DMS114 treated with DMSO at 0.1 percent for 48 hours (cell line): ENCODE results near the gene GRHL3.

Experiments used
- DNase-seq: peaks from one replicate; lab custom pipeline; 2025; ENCODE audit not compliant: unreplicated experiment; lab: John Stamatoyannopoulos, UW

The GRHL3 gene

DNA sequence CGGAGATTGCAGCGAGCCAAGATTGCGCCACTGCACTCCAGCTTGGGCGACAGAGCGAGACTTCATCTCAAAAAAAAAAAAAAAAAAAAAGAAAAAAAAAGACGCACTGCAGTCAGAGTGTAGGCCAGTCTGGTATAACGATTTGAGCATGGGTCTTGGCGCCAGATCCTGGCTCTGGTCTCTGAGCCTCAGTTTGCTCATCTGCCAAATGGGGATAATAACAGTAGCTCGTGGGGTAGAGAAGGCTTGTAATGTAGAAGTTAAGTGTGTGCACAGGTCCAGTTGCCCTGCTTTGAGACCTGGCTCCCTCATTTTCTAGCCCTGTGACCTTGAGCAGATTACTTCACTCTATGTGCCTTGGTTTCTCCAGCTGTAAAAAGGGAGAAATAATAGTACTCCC is 26.3 kb upstream of the GRHL3 start:
- no peak for DNase-seq

DNA sequence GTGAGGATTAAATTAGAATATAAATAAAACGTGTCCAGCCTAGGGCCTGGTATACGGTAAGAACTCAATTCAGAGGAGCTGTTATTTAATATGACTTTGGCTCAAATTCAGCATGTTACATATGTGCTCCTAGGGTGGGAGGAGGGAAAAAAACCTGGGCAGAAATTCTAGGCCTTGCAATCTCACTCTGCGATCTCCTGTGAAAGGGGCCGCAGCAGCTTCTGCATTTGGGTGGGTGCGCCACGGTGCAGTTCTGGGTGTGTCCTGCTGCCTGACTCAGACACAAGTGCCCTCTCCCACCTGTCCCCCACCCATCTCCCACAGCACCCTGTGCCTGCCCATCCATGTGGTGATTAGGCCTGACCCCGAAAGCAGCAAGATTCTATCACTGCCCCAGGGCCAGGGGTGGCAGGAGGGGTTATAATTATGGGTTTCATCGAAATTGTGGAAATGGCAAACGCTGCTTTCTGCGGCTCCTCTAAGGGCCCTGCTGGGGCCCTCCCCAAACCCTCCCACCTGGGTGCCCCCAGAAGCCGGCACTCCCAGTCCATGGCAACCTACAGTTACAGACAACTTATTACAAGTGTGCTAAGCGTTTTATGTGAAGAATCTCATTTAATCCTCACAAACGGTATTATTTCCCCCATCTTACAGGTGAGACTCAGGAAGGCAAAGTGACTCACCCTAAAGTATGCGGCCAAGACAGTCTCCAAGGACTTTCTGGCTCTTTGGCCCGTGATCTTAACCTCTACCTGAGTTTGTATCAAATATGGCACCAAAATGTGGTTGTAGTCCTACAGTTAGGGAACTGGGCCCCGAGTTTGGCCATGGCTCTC is 25.5 kb upstream of the GRHL3 start:
- DNase-seq, result no peak

DNA sequence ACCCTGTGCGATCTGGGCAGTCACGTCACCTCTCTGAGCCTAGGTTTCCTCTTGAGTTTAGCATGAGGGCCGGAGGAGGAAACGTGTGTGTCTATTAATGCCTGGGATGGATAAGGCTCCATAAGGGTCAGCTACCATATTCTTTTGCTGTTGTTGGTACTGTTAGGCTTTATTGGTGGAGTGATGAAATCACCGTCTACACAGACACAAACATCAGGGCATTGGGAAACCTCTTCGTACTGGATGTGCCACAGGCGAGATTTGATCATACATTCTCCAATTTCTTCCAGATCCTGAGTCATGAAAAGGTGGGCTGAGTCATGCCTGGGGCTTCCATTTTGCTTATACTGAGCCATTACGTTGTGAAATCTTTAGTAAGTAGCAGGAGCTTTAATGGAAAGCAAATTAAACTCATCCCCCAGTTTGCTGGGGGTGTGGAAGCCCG is 24.9 kb upstream of the GRHL3 start:
- DNase-seq, result no peak

DNA sequence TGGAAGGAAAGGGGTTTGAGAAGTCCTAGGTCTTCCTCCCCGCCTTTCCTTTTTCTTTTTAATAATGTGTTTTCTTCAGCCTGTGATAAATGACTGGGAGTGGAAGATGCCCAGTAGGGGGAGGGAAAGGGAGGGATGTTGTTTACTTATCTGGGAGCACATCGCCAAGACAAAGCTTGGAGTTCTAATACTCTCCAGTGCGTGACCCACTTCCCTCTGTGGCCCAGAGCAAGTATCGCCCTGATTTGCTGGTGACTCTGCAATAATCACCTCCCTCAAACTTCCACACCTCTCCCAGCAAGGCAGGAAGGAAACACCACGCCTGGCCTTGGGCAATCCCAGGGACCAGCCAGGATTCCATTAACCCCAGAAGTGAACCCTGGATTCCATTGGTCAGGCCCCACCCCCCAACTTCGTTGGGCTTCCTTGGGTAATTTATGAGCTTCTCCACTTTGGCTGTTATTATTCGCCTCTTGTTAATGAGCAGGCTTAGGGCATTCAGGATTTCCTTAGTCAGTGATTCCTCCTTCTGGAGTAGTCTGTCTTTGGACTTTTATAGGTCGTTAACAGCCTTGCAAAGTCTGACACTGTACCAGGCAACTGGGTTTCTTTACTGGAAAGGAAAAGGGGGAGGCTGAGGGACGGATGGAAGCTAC is 24.3 kb upstream of the GRHL3 start:
- no peak for DNase-seq

DNA sequence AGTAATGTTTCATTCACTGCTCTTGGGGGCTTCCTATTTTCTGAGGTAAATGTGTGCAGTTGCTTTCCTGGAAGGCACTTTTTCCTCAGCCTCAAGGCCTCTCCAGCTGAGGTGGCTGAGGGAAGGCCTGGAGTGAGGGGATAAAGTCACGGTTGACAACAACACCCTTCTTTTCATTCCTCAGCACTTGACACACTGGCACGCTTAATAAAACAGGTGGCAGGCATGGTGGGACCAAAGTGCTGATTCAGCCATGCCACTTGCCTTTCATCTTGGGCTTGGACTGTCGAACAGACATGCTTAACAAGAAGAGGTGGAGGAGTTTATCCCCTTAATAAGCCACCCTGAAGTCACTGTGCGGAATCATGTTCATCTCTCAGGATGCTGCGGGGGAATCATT is 23.6 kb upstream of the GRHL3 start:
- no peak for DNase-seq

DNA sequence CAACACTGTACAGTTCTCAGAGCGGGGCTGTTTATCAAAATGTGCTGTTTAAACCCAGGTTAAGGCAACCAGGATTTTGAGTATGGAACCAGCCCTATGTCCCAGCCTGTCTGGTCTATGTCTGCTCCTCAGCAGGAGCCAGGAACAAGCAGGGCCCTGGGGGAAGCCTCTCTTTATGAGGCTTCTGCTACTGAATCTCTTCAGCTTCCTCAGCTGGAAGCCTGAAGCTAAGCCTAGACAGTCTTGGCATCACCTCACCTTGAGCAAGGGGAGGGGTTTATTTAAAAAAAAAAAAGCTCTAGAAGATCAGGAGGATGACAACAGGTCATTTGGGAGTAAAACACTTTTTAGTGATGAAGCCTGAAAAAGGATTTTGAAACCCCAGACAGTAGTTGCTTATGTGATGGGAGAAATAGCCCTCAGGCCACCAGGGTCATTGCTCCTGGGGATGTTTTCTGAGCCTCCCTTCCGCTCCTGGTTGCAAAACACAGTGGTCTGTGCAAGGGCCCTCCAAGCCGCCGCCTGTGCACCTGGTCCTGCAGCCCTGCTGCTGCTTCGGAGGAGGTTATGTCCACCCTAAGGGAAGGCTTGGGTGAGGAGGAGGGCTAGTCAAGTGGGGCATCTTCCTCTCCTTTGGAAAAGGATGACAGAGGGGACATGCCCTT is 21.8 kb upstream of the GRHL3 start:
- no peak for DNase-seq

DNA sequence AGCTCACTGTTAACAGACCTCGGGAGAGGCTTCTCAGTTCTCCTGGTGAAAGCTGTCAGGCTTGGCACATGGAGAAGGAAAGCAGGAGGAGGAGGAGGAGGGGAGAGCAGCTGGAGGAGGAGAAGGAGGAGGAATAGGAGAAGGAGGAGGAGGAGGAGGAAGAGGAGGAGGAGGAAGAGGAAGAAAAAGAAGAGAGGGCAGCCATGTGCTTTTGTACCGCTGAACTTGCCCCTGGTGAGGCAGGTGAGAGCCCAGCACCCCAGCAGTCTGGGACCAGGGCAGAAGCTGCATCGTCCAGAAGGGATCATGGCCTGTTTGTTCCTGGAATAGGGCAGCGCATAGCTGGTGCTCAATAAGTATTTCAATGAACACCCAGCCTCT is 21.3 kb upstream of the GRHL3 start:
- no peak for DNase-seq

DNA sequence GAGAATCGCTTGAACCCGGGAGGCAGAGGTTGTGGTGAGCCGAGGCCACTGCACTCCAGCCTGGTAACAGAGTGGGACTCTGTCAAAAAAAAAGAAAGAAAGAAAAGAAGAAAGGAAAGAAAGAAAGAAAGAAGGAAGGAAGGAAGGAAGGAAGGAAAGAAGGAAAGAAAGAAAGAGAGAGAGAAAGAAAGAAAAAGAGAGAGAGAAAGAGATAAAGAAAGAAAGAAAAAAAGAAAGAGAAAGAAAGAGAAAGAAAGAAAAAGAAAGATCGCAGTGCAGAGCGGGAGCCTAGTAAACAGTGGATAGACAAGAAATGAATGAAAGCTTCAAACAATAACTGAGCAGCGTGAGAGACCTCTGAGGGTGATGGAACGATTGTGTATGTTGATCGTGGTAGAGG is 20.6 kb upstream of the GRHL3 start:
- DNase-seq, result no peak

DNA sequence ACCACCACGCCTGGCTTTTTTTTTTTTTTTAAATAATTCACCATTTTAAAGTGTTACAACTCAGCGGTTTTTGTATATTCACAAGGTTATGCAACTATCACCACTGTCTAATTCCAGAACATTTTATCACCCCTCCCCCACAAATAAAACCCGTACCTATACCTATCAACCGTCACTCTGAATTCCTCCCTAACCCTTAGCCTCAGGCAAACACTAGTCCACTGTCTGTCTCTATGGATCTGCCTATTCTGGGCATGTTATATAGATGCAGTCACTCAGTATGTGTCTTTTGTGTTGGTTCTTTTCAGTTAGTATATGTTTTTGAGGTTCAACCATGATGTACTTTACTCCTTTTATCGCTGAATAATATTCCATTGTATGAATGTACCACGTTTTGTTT is 19.3 kb upstream of the GRHL3 start:
- DNase-seq, result no peak

DNA sequence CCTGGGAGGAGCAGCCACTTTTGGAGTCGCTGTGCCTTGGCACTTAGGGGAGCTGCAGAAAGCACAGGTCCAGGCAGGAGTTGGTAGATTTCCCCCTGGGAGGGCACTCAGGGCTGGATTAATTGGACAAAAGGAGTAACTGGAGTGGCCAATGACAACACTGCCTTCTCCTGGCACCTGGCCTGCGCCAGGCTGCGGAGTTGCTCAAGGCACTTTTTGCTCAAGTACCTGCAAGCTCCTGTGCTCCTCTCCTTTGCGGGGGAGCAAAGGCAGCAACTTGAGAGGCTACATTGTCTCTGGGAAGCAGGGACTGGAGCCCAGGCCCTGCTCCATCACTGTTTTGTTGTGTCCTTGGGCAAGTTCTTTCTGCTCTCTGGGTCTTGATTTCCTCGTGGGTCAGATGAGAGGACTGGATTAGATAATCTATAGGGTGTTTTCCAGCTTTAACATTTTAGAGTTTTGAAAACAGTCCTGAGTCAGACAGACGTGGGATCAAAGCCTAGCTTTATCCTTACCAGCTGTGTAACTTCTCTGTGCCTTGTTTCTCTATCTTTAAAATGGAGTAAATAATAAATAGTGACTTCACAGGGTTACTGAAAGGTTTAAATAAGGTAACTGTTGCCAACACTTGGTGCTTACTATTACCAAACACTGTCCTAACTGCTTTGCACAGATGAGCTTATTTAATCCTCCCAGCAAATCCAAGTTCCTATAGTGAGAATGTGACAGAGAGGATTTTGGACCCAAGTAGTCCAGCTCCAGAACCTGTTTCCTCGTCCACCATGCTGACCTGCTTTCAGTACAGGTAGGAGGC is 18.0 kb upstream of the GRHL3 start:
- DNase-seq, result no peak

DNA sequence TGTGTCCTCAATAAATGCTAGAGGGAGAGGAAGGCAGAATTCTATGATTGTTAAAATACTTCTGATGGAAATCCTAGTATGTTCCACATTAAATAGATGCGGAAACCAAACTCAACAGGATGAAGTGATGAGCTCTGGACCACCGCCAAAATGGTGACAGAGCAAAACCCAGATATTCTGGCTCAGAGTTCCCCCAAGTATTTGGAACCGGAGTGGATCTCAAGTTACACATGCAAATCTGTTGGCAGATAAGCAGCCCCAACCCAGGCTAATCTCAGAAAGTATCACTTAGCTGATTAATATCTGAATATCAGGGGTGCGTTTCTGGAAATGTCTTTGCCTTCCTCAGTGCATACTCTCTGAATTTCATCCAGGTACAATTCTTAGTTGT is 17.4 kb upstream of the GRHL3 start:
- no peak for DNase-seq

DNA sequence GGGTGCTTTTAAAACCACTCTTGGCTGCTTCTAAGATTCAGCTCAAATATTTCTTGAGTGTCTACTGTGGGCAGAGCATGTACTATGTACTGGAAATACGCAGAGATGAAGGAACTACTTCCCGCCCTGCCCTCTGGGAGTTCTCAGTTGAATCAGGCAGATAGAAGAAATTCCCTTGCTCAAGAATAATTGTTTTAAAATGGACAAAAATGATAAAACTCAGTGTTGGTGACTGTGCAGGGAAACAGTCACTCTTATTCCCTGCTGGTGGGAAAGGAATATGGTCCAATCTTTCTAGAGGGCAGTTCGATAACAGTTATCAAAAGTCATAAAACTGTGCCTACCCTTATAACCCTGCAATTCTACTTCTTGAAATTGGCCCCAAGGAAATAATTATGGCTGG is 16.9 kb upstream of the GRHL3 start:
- DNase-seq, result no peak

DNA sequence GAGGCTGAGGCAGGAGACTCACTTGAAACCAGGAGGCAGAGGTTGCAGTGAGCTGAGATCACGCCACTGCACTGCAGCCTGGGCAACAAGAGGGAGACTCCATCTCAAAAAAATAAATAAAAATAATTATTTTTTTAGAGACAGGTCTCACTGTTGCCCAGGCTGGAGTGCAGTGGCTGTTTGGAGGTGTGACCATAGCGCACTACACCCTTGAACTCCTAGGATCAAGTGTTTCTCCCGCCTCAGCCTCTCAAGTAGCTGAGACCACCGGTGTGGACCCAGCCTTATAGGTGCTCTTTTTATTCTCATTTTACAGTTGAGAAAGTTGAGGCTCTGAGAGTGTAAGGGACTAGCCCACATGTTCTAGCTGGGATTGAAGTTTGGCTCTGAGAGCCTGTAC is 15.6 kb upstream of the GRHL3 start:
- DNase-seq, result no peak

DNA sequence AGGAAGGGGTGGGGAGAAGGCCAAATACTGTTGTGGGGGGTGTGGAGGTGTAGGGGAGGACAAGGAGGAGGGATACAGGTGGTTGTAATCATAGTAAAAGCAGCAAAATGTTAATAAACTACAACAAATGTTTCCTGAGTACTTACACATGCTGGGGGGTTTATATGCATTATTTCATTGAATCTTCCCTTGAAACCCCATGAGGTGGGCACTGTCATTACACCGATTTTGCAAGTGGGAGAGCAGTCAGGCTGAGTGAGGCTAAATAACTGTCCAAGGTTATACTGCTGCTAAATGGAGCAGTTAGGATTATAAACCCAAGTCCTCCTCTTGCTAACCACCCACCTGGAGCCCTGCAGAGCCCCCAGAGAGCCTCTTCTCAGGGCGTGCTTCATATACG is 14.4 kb upstream of the GRHL3 start:
- DNase-seq, result no peak

DNA sequence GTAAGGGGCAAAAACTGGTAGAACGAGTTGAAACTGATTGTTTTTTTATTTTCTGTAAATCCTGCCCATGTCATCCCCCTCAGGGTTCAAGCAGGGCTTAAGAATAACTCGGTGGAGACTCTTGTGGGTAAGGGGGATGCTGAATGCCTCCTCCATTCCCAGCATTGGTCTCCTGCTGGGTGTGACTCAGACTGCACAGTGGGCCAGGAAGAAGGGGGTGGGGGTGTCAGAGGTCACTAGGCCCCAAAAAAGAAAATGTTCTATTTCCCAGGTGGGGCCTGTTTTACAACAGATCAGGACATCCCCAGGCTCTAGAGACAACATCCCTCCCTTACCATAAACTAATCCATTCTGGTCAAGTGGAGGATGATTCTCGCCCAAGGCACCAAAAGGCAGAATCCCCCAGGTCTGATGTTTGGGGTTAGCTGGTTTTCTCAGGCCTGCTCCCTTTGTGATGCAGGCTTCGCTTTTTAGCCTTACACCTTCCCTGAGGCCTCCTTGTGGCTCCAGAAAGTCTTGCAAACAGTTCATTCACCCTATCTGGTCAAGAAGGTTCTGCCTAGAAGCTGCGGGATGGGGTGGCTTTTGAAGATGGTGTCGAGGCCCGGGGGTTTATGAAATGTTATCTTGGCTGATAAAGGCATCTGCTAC is 10.7 kb upstream of the GRHL3 start:
- DNase-seq, result no peak

DNA sequence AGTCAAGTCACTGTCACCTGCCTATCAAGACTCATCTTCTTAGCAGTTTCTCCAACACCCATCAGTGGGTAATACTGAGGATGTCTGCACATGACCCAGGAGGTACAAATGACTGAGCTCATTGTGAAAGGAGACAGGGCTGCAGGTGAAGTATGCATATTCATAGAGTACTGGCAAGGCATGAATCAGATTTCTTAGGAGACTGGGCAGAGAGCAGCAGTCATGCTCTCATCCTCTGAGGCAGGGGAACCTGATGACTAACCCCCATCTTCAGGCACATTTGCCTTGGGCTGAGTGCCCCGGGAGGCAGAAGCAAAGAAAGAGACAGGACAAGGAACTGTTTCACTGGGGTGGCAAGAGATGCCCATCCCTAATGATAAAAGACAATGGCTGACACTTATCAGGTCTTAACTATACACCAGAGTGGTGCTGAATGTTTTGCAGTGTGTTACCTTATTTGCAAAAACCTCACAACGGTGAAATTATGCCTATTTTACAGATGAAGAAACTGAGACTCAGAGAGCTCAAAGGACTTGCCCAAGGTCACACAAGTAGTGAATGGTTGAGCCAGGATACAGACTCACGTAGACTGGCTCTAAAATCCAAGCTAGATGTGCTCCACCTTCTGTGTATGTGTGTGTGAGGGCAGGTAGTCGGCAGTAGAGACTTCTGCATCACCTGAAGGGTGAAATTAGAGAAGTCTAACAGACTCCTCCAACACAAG is 9.2 kb upstream of the GRHL3 start:
- DNase-seq, result no peak

DNA sequence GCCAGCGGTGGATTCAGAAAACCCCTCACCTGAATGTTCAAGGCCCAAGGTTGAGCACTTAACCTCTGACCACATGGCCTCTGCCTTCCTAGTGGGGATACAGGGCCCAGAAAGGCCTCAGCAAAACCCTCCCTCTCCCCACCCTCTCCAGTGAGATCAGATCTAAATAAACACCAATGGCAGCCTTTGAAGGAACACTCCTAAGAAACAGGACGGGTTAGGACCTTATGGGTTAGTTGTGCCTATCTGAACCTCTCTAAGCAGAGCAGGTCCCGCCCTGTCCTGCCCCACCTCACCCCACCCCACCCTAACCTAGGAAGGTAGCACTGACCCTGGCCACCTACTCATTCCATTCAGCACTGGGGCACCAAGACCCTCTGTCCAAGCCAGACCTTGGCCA is 7.9 kb upstream of the GRHL3 start:
- DNase-seq, result no peak

DNA sequence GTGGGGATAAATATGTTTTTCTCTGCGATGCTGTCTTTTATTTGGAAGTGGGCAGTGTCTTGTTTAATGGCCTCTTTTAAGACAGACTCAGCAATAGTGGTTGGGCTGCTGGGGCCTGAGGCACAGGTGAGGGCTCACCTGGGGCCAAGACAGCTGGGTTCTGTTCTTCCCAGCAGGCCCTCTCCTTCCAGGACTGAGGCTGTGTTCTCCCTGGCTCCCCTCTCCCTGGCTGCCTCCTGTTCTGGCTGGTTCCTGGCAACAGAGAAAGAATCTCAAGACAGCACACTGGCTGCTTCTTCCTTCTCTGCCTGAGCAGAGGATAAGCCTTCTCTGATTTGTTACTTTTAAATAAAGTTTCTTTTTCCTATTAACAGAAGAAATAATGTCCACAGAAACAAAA is 7.4 kb upstream of the GRHL3 start:
- no peak for DNase-seq

DNA sequence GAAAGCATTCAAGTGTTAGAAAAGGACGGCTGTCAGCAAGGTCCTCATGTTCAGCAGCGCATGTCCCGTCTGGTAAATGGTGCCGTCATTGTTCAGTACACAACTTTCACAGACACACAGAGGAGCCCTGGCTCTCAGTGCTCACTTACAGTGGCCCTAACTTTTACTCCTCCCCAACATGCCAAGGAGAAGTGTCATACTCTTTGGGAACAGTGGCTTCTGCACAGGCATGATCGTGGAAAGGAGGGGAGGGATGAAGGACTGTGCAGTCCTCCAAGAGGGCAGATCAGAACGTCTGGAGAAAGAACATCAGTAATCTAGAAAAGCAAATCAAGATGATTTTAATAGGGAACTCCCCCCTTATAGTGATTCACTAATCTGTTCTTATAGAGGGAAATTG is 3.8 kb upstream of the GRHL3 start:
- no peak for DNase-seq

DNA sequence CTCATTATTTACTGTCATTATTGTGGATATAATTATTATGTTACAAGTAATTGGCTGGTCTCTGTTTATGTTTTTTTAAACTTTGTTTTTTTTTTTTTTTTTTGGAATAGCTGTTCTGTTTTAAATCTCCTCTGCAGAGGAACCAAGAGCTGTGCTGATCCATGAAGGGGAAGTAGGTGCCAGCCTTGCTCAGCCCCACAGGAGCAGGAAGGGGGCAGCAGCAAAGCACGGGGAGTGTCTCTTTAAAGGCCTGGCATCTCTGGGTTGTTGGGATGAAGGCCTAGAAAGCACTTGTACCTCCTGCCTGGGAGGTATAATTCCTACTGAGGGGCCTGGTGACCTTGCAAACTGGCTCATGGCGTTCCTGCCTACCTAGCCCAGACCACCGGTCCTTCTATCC is 2.5 kb upstream of the GRHL3 start:
- no peak for DNase-seq
